IPS-NIHi11 (cell line): Measurements from ENCODE around the gene LIN7A.
"Not testable (repeated sequence)": the region's sequence is repeated elsewhere in the genome, so short reads cannot be mapped to it uniquely, and the experiment has no call there.

Experiments
- DNase-seq: peaks from one replicate; pipeline ENCODE4 v3.0.0; 2012; ENCODE audit warnings: mixed read lengths, low spot score

Gene LIN7A

DNA sequence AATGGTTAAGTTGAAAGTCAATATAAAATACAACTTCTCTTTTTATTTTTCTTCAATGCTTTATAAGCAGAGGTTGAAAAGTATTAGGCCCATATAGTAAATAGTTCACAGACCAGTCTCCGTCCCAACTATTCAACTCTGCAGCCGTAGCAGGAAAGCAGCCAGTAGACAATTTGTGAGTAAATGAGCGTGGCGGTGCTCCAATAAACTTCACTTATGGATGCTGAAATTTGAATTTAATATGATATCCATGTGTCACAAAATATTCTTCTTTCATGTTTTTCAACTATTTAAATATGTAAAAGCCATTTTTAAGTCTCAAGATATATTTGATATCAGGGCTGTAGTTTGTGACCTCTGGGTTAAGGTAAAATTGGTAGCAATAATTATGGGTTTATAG lies 17.7 kb downstream of the LIN7A start:
- no peak for DNase-seq

DNA sequence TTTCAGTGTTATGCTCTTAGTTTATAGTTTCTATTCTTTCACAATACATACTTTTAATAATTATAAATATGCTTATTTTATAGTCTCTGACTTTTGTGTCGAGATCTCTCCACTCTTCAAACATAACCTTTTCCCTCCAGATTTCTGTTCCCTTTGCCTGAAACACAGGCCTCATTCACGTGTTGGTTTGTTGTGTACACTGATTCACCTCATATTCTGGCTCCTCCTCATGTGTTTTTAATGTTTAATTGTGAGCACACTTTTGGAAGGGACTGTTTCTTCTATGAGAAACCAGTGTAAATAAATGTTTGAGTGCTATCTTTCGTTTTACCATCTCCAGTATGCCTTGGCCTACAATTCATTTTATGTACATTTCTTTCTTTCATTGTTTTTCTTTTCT lies 20.1 kb downstream of the LIN7A start:
- DNase-seq = no peak

DNA sequence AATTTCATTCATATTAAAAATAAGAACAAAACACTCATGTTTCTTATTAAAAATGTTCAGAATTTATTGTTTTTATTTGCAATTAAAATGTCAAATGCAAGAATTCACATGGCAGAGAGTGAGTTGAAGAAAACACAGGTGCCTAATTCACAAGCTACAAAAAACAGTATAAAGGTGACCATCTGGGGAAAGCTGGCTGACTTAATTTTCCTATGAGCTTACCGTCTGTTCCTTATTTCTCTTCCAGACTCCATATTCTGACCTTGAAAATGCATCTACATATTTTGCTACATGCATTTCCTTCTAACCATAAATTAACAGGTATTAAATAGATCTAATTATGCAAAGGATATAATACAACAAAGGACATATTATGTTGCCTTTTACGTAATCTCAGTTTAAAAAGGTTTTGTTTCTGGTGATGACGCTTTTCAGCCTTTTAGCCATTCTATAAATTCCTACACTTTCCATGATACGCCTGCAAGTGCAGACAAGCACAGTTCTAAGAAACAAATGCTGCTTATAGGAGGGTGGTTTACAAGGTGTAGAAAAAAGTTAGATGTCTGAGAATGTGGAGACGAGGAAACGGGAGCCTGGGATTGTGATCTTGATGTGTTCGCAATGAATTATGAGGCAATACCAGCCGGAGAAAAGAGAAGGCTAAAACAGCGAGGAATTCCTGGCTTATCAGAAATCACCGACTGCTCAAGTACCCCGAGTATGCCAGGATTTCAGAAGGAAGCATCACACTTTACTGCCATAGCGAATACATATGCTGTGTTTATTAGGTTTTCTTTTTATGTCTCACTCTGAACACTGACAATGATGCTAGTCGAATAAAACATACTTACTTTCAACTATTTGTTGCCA lies 24.6 kb downstream of the LIN7A start:
- no peak for DNase-seq

DNA sequence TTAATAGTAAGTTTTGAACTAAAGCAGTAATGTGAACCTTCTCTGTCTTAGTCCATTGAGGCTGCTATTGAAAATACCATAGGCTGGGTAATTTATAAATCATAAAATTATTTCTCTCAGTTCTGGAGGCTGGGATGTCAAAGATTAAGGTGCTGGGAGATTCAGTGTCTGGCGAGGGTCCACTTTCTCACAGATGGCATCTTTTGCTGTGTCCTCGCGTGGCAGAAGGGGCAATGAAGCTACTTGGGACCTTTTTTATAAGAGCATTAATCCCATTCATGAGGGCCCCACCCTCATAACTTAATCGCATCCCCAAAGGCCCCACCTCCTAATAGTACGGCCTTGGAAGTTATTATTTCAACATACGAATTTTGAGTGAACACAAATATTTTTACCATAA lies 28.4 kb downstream of the LIN7A start:
- DNase-seq = no peak

DNA sequence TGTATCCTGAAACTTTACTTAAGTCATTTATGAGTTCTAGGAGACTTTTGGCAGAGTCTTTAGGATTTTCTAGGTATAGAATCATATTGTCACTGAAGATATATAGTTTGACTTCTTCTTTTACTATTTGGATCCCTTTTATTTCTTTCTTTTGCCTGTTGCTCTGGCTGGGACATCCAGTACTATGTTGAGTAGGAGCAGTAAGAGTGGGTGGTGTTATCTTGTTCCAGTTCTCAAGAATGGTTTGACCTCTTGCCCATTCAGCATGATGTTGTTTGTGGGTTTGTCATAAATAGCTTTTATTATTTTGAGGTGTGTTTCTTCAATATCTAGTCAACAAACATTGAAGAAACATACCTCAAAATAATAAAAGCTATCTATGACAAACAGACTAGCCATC lies 35.0 kb downstream of the LIN7A start:
- no peak for DNase-seq

DNA sequence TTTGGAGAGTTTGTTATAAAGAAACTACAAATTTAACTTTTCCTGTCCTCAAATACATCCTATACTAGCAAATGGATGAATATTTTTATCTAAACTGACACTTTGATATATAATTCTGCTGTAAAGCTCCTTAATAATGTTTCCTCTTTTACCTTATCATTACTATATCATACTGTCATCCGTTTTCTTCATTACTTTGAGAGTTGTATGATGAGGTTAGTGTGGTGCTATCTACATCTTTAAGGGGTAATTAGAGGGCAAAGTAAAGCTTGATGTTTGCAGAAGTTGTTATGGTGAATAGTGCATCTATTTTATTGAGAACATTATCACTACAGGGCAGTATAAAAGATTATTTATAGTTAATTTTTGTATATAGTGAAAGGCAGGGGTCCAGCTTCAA lies 36.1 kb downstream of the LIN7A start:
- DNase-seq = no peak

DNA sequence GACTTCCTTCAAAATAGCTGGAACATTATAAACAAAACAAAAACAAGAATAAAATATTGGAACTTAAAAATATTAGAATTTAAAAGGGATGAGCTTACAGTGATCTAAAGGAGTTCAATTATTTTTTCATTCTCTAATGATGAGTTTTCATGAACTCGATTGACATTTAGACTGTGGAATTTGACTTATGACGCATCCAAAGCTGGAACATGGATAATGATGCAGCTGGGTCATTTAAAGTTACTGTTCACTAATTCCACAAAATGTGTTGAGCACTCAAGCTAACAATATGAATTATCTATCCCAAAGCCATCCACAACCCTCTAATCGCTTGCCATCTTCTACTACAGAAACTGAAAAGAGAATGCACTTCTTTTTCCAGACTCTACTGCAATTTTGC lies 42.5 kb downstream of the LIN7A start:
- no peak for DNase-seq

DNA sequence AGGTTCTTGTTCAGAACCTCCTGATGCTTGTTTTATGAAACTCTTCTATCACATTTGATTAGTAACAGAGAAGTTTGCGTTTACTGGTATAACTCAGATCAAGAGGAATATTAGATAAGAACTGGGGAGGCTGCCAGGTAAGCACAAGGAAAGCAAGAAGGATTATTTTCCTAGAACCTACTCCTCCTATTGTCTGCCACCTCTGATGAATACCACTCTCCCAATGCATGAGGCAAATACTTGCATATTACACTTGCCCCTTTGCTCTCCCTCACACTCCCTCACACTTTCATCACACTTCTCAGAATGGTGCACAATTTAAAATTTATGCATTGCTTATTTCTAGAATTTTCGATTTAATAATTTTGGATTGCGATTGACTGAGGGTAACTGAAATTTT lies 43.6 kb downstream of the LIN7A start:
- no peak for DNase-seq

DNA sequence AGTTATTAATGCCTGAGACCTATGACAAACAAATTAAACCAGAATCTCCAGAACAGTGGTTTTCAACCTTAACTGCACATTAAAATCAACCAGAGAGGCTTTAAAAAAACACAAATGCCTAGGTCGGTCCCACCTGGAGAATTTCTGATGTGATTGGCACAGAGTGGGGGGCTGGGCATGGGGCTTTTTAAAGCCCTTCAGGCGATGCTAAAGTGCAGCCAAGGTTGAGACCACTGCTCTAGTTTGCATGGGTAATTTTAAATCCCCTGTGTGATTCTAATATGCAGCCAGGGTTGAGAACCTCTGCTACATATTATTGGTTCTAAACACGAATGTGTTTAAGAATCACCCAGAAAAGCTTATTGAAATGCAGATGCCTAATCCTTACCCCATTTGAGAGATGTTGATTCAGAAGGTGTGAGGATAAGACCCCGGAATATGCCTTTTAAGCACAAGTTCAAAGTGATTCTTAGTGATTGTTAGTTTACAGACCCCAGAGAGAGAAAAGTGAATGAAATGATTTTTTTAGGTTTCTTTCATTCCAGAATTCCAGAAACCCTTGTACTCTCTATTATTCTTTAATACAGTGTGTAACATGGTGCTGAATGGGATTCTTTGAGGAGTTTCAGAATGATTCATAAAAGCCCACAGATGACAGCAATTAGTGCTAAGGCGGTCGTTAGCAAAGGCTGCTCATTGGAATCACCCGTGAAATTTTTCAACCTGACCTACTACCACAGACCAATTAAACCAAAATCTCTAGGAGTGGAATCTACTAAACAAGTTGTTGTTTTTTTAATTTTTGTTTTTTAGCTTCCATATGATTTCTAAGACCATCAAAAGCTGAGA lies 44.9 kb downstream of the LIN7A start:
- DNase-seq = no peak

DNA sequence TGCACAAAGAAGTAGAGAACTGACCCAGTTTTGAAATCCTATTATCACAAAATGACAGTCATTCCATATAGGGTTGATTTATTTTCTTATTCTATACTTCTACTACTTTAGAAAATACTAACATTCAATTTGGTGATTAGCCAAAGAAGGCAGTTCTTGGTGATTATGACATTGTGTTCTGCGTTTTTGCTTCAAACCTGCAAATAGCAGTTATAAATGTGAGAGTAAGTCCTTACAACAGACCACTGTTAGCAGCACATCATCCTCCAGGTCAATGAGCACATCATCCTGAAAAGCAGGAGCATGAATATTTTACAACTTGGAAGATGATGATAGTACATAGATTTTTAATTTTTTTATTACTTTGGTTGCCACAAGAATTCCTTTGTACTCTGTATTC lies 53.1 kb downstream of the LIN7A start:
- DNase-seq = no peak

DNA sequence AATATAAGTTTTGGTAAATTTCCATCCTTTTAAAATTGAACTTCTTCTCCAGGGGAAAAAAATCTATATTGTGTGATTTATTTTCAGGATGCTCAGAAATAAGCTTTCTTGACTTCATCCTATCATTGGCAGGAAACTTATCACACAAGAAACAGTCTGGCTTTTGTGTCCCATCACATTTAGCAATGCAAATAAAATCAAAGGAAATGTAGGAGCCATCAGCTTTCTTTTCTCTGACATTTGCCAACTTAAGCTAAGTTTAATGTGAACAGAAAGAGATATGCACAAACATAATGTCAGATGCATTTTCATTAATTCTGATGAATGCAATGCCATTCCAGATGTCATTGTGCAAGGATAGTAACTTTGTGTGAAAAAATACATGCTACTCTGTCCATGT lies 56.6 kb downstream of the LIN7A start:
- no peak for DNase-seq

DNA sequence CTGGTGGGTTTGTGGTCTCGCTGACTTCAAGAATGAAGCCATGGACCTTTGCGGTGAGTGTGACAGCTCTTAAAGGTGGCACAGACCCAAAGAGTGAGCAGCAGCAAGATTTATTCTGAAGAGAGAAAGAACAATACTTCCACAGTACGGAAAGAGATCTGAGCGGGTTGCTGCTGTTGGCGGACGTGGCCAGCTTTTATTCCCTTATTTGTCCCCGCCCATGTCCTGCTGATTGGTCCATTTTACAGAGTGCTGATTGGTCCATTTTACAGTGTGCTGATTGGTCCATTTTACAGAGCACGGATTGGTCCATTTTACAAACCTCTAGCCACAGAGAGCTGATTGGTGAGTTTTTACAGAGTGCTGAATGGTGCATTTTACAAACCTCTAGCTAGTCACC lies 59.3 kb downstream of the LIN7A start:
- DNase-seq = not testable (repeated sequence)

DNA sequence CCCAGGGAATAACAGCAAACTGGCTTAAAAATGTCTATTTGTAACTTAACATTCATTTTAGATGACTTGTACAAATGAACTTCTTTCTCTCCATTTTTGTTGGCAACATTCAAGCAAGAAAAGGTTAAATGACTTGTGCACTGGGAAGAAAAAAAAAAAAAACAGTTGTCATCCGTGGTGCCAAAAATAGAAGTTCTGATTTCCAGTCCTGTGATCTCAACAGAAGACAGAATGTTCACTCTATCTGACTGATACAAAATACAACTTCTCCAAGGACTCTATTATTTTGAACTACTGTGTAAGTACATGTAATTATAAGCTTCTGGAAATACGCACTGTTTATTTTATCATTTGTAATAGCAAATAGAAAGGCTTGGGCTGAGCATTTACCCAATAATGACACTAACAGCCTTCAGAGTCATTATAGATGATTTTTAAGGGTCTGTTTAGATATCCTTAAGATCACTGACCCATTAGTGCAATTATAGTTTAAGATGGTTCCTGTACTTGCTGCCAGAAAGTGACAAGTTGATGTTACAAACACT lies 59.9 kb downstream of the LIN7A start:
- no peak for DNase-seq

DNA sequence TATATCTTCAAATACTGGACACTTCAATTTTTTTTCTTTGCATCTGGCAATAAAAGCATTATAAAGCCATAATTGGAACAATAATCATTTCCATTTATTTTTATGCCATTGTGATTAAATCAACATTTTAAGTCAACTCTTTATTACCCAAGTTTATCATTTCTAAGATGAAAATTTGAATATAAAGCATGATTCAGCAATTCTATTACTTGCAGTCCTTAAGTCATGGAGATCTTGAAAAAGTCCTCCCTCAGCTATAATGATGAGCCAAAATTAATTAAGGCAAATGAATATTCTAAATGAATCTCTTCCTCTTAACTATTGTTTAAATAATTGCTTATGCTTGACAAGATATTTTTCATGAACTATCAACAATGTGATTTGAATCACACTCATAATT lies 65.7 kb downstream of the LIN7A start:
- DNase-seq = no peak

DNA sequence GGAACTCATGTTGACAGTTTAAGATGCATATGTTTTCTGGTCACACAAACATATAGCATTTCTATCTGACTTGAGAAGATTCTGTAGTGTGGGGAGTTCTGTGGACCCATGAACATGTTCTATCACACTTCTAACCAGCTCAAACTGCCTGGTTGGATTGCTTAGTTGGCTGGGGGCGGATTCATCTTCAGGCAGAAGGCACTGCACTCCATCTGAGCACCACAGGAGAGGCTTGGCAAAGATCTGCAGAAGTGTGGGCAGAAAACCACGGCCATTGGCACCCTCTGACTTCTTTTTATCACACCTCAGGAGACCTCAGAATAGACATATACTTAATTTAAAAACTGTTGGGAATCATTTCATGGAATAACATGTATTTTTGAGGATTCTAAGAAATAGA lies 68.5 kb downstream of the LIN7A start:
- no peak for DNase-seq

DNA sequence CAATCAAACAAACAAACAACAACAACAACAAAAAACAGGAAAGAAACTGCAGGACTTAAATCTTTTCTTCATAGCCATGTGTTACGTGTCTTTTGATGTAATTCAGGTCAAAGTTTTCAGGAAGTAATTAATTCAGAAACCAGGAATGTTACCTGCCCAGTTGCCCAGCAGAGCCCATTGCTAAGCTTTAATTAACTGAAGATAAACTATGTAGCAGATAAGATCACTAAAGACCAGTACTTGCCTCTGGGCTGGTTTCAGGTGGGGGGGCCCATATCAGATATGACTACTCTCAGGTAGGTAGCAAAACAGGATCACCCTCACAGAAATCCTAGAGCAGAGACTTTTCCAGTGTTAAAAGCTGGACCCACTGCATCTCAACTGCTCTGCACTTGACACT lies 69.2 kb downstream of the LIN7A start:
- DNase-seq = no peak

DNA sequence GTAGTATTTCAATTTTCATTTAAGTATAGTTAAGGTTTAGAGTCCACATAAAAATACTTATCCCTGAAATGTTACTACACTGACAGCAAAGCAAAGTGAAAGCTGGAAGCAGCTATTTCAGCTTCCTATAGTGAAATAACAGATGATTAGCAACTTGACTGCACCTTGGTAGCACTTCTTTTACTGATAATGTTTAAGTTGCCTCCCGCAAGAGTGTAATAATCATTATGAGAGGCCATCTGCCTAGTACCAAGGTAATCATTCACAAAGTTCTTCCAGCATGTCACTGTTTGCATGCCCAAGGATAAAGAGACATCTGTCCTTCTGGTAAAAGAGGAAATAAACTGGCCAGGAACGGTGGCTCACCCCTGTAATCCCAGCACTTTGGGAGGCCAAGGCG lies 69.8 kb downstream of the LIN7A start:
- no peak for DNase-seq

DNA sequence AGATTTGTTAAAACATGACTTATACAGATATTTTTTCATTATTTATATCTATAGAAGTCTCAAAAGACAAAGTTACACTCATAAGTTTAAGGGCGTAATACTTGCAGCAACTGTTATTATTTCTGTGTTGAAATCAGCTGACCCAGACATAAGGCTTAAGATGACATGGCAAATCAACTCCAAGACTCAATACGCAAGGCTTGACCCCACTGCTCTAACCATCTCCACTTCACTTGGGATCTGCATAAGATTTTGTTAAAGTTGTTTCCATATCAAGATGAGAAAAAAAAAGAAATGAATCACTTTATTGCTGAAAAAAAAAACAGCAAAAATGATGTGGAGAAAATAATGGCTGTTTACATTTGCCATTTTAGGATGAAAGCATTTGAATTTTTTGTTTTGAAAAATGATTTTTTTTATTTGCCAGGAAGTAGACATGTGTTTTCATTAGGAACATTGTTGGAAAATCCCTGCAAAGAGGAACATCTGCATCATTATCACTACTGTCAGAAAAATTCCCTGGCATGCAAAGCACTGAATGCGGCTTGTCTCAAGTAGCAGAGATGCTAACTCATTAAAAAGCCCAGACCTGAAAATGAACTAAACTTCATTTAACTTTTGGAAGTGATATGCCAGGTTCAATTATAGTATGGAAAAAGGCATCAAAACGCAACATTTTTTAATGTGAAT lies 73.5 kb downstream of the LIN7A start:
- no peak for DNase-seq

DNA sequence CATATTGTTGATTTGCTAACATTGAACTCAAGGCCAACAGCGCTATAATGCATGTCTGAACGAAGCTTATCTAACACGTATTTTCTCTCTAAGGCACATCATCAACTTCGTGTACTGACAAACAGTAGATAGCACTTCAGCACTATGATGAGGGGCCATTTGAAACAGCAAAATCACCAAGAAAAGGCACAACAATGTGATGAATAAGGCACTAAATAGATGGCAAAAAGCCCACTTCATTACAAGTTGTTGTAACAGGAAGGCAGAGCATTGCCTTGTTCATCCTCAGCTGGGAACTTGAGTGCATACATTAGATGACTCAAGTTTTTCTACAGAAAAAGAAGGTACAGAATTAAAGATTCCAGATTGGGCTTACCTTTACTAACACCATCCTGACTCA lies 75.2 kb downstream of the LIN7A start:
- DNase-seq = no peak

DNA sequence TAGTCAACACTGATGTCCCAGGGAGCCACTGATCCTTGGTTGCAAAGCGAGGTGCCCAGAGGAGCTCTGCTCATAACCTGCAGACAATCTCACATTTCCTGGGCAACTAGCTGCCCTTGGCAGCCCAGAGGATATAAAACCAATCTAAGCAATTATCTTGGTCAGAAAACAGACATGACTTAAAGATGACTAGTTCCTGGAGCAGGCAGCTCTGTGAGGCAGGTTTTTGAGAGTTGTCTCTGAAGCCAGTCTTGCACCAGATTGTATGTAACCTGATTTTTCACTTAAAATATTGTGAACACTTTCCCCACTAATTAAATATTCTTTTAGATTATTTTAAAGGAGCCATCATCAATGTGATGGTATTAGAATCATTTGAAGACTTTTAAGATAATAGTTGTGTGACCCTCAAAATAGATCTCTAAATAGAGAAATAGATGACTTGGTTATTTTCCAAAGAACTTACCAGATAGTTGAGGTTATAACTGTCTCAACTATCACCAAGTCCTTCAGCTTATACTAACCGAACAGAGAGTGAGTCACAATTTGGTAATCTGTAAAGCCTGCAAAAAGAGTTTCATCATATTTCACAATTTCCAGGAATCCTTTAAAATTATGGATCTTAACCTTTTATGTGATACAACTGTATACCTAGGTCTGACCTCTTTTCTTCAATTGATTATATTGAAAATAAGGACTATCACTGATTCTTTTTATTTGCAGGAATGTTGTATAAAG lies 75.9 kb downstream of the LIN7A start:
- no peak for DNase-seq

DNA sequence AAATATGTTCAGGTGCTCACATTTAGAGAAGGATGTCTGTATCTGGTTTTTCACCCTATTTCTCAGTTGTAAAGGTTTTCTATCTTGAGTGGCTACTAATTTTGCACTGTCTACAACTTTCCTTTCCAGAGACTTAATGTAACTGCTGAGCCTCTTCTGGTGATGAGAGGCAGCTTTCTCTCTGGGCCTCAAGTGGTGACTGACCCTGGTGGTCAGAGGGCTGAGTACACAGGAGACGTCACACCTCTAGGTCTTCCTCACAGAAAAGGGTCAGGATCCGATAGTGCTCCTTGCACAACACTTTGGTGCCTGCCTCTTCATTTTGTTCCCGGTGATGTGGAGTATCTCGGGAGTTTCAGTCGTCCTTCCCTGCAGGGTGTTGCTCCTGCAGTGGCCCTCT lies 76.8 kb downstream of the LIN7A start:
- DNase-seq = no peak

DNA sequence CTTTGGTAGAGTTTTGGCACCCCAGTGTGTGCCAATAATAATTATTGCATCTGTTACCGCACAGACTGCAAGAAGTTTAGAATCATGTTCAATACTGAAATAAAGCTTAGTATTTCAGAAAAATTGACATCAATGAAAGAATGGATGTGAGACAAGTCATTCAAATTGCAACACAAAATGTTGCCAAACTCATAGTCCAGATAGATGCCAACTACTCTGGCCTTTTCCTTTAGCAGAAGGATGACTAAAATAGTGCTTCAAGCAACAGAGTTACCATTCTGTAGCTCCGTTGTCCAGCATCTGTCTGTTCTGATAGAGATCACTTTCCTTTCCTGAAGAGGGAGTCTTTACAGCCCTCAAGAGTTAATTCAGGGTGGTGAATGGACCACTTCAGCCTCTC lies 77.5 kb downstream of the LIN7A start:
- no peak for DNase-seq
